Activated naive CD4-positive, alpha-beta T cell treated with Interleukin-2 at 50 U/mL for 16 hours (primary cell): ENCODE results near the gene NOSIP.

ENCODE experiments used
- DNase-seq: peaks from one replicate; pipeline ENCODE4 v3.0.0-alpha.2; 2020

Gene NOSIP

GRCh38 chr19:49570997-49571676 is 9.2 kb downstream of the NOSIP start:
- no peak for DNase-seq

- DNase-seq = peak; percentile 69
These were observed 10.1 kb downstream of the NOSIP start for GRCh38 chr19:49570138-49570856.

- peak; percentile 64 for DNase-seq
These were observed 12.4 kb downstream of the NOSIP start for GRCh38 chr19:49567861-49568441.

- DNase-seq = no peak
These were observed 14.1 kb downstream of the NOSIP start for GRCh38 chr19:49566302-49566701.

- no peak for DNase-seq
These were observed 15.1 kb downstream of the NOSIP start for GRCh38 chr19:49565261-49565660.

GRCh38 chr19:49564616-49565045 is 15.7 kb downstream of the NOSIP start:
- peak; percentile 66 for DNase-seq

- DNase-seq = peak; percentile 48
These were observed 19.9 kb downstream of the NOSIP start for GRCh38 chr19:49560358-49560900.

GRCh38 chr19:49559928-49560327 is 20.4 kb downstream of the NOSIP start:
- peak; percentile 27 for DNase-seq

GRCh38 chr19:49559443-49559842 is 20.9 kb downstream of the NOSIP start:
- no peak for DNase-seq

GRCh38 chr19:49558591-49558990 is 21.8 kb downstream of the NOSIP start:
- DNase-seq = peak; percentile 28

GRCh38 chr19:49557641-49558325 is 22.6 kb downstream of the NOSIP start:
- no peak for DNase-seq

- DNase-seq = no peak
These were observed 23.7 kb downstream of the NOSIP start for GRCh38 chr19:49556412-49557398.

- DNase-seq = peak; percentile 66
These were observed 24.6 kb downstream of the NOSIP start for GRCh38 chr19:49555600-49556411.

GRCh38 chr19:49554701-49555181 is 25.6 kb downstream of the NOSIP start:
- peak; percentile 46 for DNase-seq

- peak; percentile 68 for DNase-seq
These were observed 26.7 kb downstream of the NOSIP start for GRCh38 chr19:49553451-49554271.

GRCh38 chr19:49552749-49553148 is 27.6 kb downstream of the NOSIP start:
- DNase-seq = no peak

GRCh38 chr19:49551531-49551930 is 28.8 kb downstream of the NOSIP start:
- no peak for DNase-seq

- DNase-seq = no peak
These were observed 31.3 kb downstream of the NOSIP start for GRCh38 chr19:49549045-49549444.

GRCh38 chr19:49546825-49547565 is 33.4 kb downstream of the NOSIP start:
- DNase-seq = peak; percentile 58
